ENCODE results near the gene DNAJC1. TPM values are rescaled to one million over a fixed set of nuclear protein-coding genes. Genes with fewer than 3 reads are reported as not detected.

Gene DNAJC1
- total and polyA plus RNA-seq, 2 of the 8 experiments (the other 6 are each of a cell fraction or from before 2014, with no cell fraction given): 6.8 to 14.8 TPM

GRCh38 chr10:21990449-21990848, 13.1 kb downstream of the DNAJC1 start:
- POLR2A ChIA-PET (ENCODE audit: partially characterized antibody): no interaction called here

More at GRCh38 chr10:21990449-21990848, 13.1 kb downstream of the DNAJC1 start:
- DNase-seq (ENCODE audit: low read depth in 1 of 2, low spot score in 2 of 2) (no peak), FAIRE-seq (no peak)
- H3K56ac ChIP-seq (replicated peaks; ENCODE audit: insufficient read length, low read depth, low read length): no peak overlapping the region
- H3K4me3 ChIP-seq (ENCODE audit: extremely low read depth in 1 of 4, insufficient read depth in 2 of 4, low read depth in 3 of 4, low read length in 4 of 4): no peak overlapping the region
- no peak overlapping the region for H4K5ac ChIP-seq (ENCODE audit: insufficient read length, low read depth, low read length)
- H4K91ac ChIP-seq (replicated peaks; ENCODE audit: insufficient read length, low read length): no peak overlapping the region
- no peaks in the 10 kb centered on the region for H3K27me3 ChIP-seq (replicated peaks in 1 of 4; ENCODE audit: control insufficient read depth in 3 of 4, extremely low read depth in 1 of 4, insufficient read depth in 3 of 4, low read length in 3 of 4)
- no peak overlapping the region for H3K9ac ChIP-seq (replicated peaks in 1 of 4; ENCODE audit: extremely low read depth in 1 of 4, low read depth in 3 of 4, low read length in 3 of 4)
- H4K8ac ChIP-seq (ENCODE audit: extremely low read depth, insufficient read depth, low read length): no peak overlapping the region
- no peak overlapping the region for H3K14ac ChIP-seq (ENCODE audit: insufficient read length)
- TF ChIP-seq SP4 (IDR thresholded peaks at IDR 0.05; ENCODE audit: low read length) (no peak), SP1 (IDR thresholded peaks at IDR 0.05; ENCODE audit: low read depth, low read length) (no peak), KDM5A (IDR thresholded peaks at IDR 0.05; ENCODE audit: low read length) (no peak), ATF2 (IDR thresholded peaks at IDR 0.05; ENCODE audit: low read length) (no peak), E2F6 (IDR thresholded peaks at IDR 0.05) (no peak), FOSL1 (IDR thresholded peaks at IDR 0.05; ENCODE audit: insufficient read depth, low read depth, low read length) (no peak), CHD2 (IDR thresholded peaks at IDR 0.05; ENCODE audit: low read length) (no peak), CEBPB (IDR thresholded peaks at IDR 0.05; ENCODE audit: low read depth, low read length) (no peak), HDAC2 (IDR thresholded peaks at IDR 0.05; ENCODE audit: borderline replicate concordance in 1 of 2, low read depth in 2 of 2, low read length in 2 of 2) (no peak)
- no peaks in the 10 kb centered on the region for H3K23me2 ChIP-seq (ENCODE audit: low read depth, low read length)
- H3K27ac ChIP-seq (ENCODE audit: low read depth, low read length): no peak overlapping the region
- no peaks in the 10 kb centered on the region for H3K79me1 ChIP-seq (ENCODE audit: low read depth, low read length)
- H3K36me3 ChIP-seq (ENCODE audit: control insufficient read depth in 2 of 4, insufficient read depth in 4 of 4, low read length in 3 of 4): no peaks in the 10 kb centered on the region
- H3K9me3 ChIP-seq (ENCODE audit: insufficient read depth in 2 of 2, low read depth in 1 of 2, low read length in 1 of 2): peaks cover 0 to 4% of the 10 kb centered on the region in 2 experiments; a peak in 2 of 4 replicates
- no peak overlapping the region for H2AK5ac ChIP-seq (ENCODE audit: low read depth, low read length)
- H3K4me1 ChIP-seq (replicated peaks in 1 of 4; ENCODE audit: control insufficient read depth in 3 of 4, insufficient read depth in 4 of 4, low read length in 3 of 4): peaks cover 0 to 3% (median 0%) of the 10 kb centered on the region in 4 experiments; a peak in 1 of 7 replicates
- H2BK5ac ChIP-seq (ENCODE audit: low read depth, low read length): no peak overlapping the region
- no peak overlapping the region for H3K4ac ChIP-seq (replicated peaks; ENCODE audit: insufficient read length, low read depth, low read length)
- H4K20me1 ChIP-seq (replicated peaks in 1 of 2; ENCODE audit: control insufficient read depth in 1 of 2, insufficient read depth in 2 of 2, low read length in 2 of 2): no peaks in the 10 kb centered on the region
- no peak overlapping the region for H2BK20ac ChIP-seq (ENCODE audit: low read length)
- WGBS, 2 experiments (ENCODE audit: extremely low coverage in 1 of 2, insufficient coverage in 1 of 2, insufficient read length in 1 of 2, insufficient replicate concordance in 2 of 2, low coverage in 1 of 2, low lambda C conversion rate in 2 of 2, missing lambda C conversion rate in 1 of 2): 71% methylated on average over 1 of the region's 1 CpG; no CpG with 5 or more reads in 1 of the 2 experiments
- H3K23ac ChIP-seq (ENCODE audit: insufficient read length): no peak overlapping the region
- no peak overlapping the region for H2BK12ac ChIP-seq (ENCODE audit: low read depth, low read length)
- no peak overlapping the region for H2BK15ac ChIP-seq (ENCODE audit: low read length)
- no peak overlapping the region for H3K18ac ChIP-seq (ENCODE audit: extremely low read depth, low read length)
- H2BK120ac ChIP-seq (replicated peaks; ENCODE audit: low read depth, low read length): no peak overlapping the region
- no peak overlapping the region for H3K4me2 ChIP-seq (ENCODE audit: insufficient read depth in 1 of 2, low read depth in 2 of 2, low read length in 2 of 2)
- CTCF ChIA-PET (ENCODE audit: partially characterized antibody): interaction anchor here (0.6 to 4.3 kb wide), 9 partner anchors 13 to 582 kb away, joined by 3 to 32 read pairs (median 4); partner anchors contain the start of gene DNAJC1
- H2AFZ ChIP-seq (ENCODE audit: low read length): no peak overlapping the region
- H3K79me2 ChIP-seq (ENCODE audit: control insufficient read depth in 1 of 2, insufficient read depth in 2 of 2, low read length in 2 of 2): no peaks in the 10 kb centered on the region
